Right atrium auricular region (tissue), 2 donors: ENCODE results near the gene ARHGEF6. TPM values are rescaled to one million over a fixed set of nuclear protein-coding genes. Genes with fewer than 3 reads are reported as not detected.
"Not testable (repeated sequence)": the region's sequence is repeated elsewhere in the genome, so short reads cannot be mapped to it uniquely, and the experiment has no call there.

ENCODE experiments used
- DNase-seq: peaks from one replicate; pipeline ENCODE4 v3.0.0-alpha.2; 2019; ENCODE audit warnings: low spot score
- H3K27ac ChIP-seq, 2 donors: fragments of 200-600 bp; sonication (generic); 1 replicate in 1 of 2; 2 replicates in 1 of 2; pipeline ENCODE4 v1.5.1; 2016 to 2019
- H3K27me3 ChIP-seq, 2 donors: fragments of 200-600 bp; sonication (generic); one replicate each; pipeline versions ENCODE4 v1.5.1 to v1.6.0; 2017 to 2019
- H3K36me3 ChIP-seq: fragments of 200-600 bp; sonication (generic); one replicate; pipeline ENCODE4 v1.5.1; 2016
- H3K4me1 ChIP-seq, 2 donors: fragments of 200-600 bp; sonication (generic); one replicate each; pipeline versions ENCODE4 v1.5.1 to v1.6.0; 2017 to 2019
- H3K4me3 ChIP-seq, 2 donors: fragments of 200-600 bp; sonication (generic); 1 replicate in 1 of 2; 2 replicates in 1 of 2; pipeline ENCODE4 v1.5.1; 2017 to 2019; ENCODE audit warnings: mild to moderate bottlenecking in 1 of 2, moderate library complexity in 1 of 2
- H3K9me3 ChIP-seq, 2 donors: fragments of 200-600 bp; sonication (generic); one replicate each; pipeline ENCODE4 v1.5.1; 2019
- CTCF ChIP-seq, 2 donors: fragments of 200-600 bp; sonication (generic); IDR thresholded peaks; one replicate each; pipeline ENCODE4 v1.5.1; 2019; ENCODE audit warnings: antibody characterized with exemption in 2 of 2
- total RNA-seq, 2 donors: library from RNA; depleted of rRNA; stranded (reverse); fragments of >200 nt; gene quantifications; one replicate each; pipeline ENCODE4 v1.1.0, GENCODE V29; 2016

Gene ARHGEF6
- total RNA-seq, 2 donors from 2014 or later: 41.3 to 45.8 TPM

- Histone ChIP-seq H3K9me3 (no peaks in the 10 kb centered on the region), H3K27ac (no peak overlapping the region), H3K4me3 (no peak overlapping the region), H3K27me3 (no peaks in the 10 kb centered on the region), H3K4me1 (no peaks in the 10 kb centered on the region), H3K36me3 (no peaks in the 10 kb centered on the region)
- no peak for DNase-seq
- no peak for TF ChIP-seq CTCF (IDR thresholded peaks at IDR 0.05)
Observed at GRCh38 chrX:136812286-136812685, 31.6 kb upstream of the ARHGEF6 start.

GRCh38 chrX:136810493-136810892 is 29.8 kb upstream of the ARHGEF6 start:
- no peaks in the 10 kb centered on the region for H3K4me1 ChIP-seq
- no peak overlapping the region for H3K4me3 ChIP-seq
- TF ChIP-seq CTCF (IDR thresholded peaks at IDR 0.05): no peak
- H3K27ac ChIP-seq: no peak overlapping the region
- no peaks in the 10 kb centered on the region for H3K27me3 ChIP-seq
- H3K36me3 ChIP-seq: no peaks in the 10 kb centered on the region
- no peaks in the 10 kb centered on the region for H3K9me3 ChIP-seq
- DNase-seq: no peak

- H3K4me3 ChIP-seq: no peak overlapping the region
- TF ChIP-seq CTCF (IDR thresholded peaks at IDR 0.05): no peak
Observed at GRCh38 chrX:136806891-136807410, 26.2 kb upstream of the ARHGEF6 start.

GRCh38 chrX:136802515-136802914 is 21.8 kb upstream of the ARHGEF6 start:
- Histone ChIP-seq H3K9me3 (no peaks in the 10 kb centered on the region), H3K4me1 (no peaks in the 10 kb centered on the region), H3K36me3 (no peaks in the 10 kb centered on the region), H3K27me3 (no peaks in the 10 kb centered on the region), H3K27ac (no peak overlapping the region), H3K4me3 (no peak overlapping the region)
- no peak for DNase-seq
- no peak for TF ChIP-seq CTCF (IDR thresholded peaks at IDR 0.05)

More at GRCh38 chrX:136806891-136807410, 26.2 kb upstream of the ARHGEF6 start:
- no peaks in the 10 kb centered on the region for H3K36me3 ChIP-seq
- DNase-seq: no peak
- no peaks in the 10 kb centered on the region for H3K27me3 ChIP-seq
- no peak overlapping the region for H3K27ac ChIP-seq
- H3K9me3 ChIP-seq: no peaks in the 10 kb centered on the region
- no peaks in the 10 kb centered on the region for H3K4me1 ChIP-seq

GRCh38 chrX:136797787-136798186 is 17.1 kb upstream of the ARHGEF6 start:
- DNase-seq: no peak
- H3K27me3 ChIP-seq: no peaks in the 10 kb centered on the region
- H3K4me1 ChIP-seq: no peaks in the 10 kb centered on the region
- no peaks in the 10 kb centered on the region for H3K9me3 ChIP-seq
- no peaks in the 10 kb centered on the region for H3K36me3 ChIP-seq
- TF ChIP-seq CTCF (IDR thresholded peaks at IDR 0.05): no peak
- no peak overlapping the region for H3K4me3 ChIP-seq
- no peak overlapping the region for H3K27ac ChIP-seq

GRCh38 chrX:136795132-136795531 is 14.4 kb upstream of the ARHGEF6 start:
- not testable (repeated sequence) for H3K4me1 ChIP-seq, H3K4me3 ChIP-seq, H3K27ac ChIP-seq, H3K36me3 ChIP-seq, DNase-seq, H3K9me3 ChIP-seq, H3K27me3 ChIP-seq

GRCh38 chrX:136794660-136795059 is 13.9 kb upstream of the ARHGEF6 start:
- not testable (repeated sequence) for H3K4me1 ChIP-seq, H3K36me3 ChIP-seq

More at GRCh38 chrX:136794660-136795059, 13.9 kb upstream of the ARHGEF6 start:
- not testable (repeated sequence) for H3K4me3 ChIP-seq, DNase-seq, H3K27me3 ChIP-seq, H3K27ac ChIP-seq, H3K9me3 ChIP-seq
